NB4 (cell line): ENCODE data around the gene CCP110.

ENCODE experiments used
- DNase-seq: peaks from one replicate; pipeline ENCODE4 v3.0.0; 2010; ENCODE audit warnings: low read depth
- H3K4me3 ChIP-seq: one replicate; pipeline ENCODE4 v1.5.1; 2011; ENCODE audit warnings: mild to moderate bottlenecking, low read depth, low read length, moderate library complexity
- CTCF ChIP-seq: IDR thresholded peaks from one replicate; pipeline ENCODE4 v1.5.1; 2012; ENCODE audit warnings: low read depth, low read length
- MAX ChIP-seq: IDR thresholded peaks from 2 replicates; pipeline ENCODE4 v1.6.1; 2011; ENCODE audit warnings: low read depth, low read length
- MYC ChIP-seq: IDR thresholded peaks from 2 replicates; pipeline ENCODE4 v1.6.1; 2011; ENCODE audit warnings: low read depth, low read length
- POLR2A ChIP-seq: IDR thresholded peaks from 2 replicates; pipeline ENCODE4 v1.6.1; 2011; ENCODE audit warnings: mild to moderate bottlenecking; ENCODE audit not compliant: insufficient read length; ENCODE audit errors: extremely low read depth

Gene CCP110

GRCh38 chr16:19598805-19599510, 75.2 kb downstream of the CCP110 start:
- no peak overlapping the region for H3K4me3 ChIP-seq
- TF ChIP-seq MAX, result no peak
- no peak for TF ChIP-seq CTCF
- no peak for TF ChIP-seq POLR2A
- no peak for TF ChIP-seq MYC
- no peak for DNase-seq

- DNase-seq, result no peak
- no peak for TF ChIP-seq CTCF
- no peak for TF ChIP-seq POLR2A
- no peak for TF ChIP-seq MAX
- TF ChIP-seq MYC, result no peak
- no peak overlapping the region for H3K4me3 ChIP-seq
These were observed 76.4 kb downstream of the CCP110 start for GRCh38 chr16:19599968-19600716.

- DNase-seq, result peak; percentile 48
- no peak overlapping the region for H3K4me3 ChIP-seq
These were observed 77.6 kb downstream of the CCP110 start for GRCh38 chr16:19601083-19601976.

More at GRCh38 chr16:19601083-19601976, 77.6 kb downstream of the CCP110 start:
- no peak for TF ChIP-seq POLR2A
- no peak for TF ChIP-seq CTCF
- TF ChIP-seq MYC, result no peak
- TF ChIP-seq MAX, result no peak; the same call in 1 of the 2 replicates
